ENCODE results near the gene BICC1.

DNA sequence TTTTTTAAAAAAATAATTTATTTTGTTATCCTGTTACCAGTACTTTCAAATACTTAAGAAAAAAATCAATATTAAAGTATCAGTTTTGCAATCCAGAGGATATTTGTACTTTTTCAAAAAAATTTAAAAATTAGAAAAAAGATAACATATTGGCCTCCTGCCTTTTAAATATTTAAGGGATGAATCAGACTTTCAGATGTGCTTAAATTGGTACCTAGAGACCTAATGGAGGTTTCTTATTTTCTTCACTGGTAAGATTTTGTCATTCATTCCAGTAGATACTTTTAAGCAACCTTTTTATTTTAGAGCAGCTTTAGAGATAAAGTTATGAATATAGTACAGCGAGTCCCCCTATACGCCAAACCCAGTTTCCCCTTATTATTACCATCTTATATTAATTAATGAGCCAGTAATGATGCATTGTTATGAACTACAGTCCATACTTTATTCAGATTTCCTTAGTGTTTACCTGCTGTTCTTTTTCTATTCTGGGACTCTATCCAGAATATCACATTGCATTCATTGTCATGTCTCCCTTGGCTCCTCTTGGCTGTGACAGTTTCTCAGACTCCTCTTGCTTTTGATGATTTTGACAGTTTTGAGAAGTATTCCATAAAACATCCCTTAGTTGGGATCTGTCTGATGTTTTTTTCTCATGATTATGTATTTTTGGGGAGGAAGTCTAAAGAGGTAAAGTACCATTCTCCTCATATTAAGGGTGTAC lies 34.2 kb downstream of the BICC1 start:
- TF ChIP-seq, protein P1, sequence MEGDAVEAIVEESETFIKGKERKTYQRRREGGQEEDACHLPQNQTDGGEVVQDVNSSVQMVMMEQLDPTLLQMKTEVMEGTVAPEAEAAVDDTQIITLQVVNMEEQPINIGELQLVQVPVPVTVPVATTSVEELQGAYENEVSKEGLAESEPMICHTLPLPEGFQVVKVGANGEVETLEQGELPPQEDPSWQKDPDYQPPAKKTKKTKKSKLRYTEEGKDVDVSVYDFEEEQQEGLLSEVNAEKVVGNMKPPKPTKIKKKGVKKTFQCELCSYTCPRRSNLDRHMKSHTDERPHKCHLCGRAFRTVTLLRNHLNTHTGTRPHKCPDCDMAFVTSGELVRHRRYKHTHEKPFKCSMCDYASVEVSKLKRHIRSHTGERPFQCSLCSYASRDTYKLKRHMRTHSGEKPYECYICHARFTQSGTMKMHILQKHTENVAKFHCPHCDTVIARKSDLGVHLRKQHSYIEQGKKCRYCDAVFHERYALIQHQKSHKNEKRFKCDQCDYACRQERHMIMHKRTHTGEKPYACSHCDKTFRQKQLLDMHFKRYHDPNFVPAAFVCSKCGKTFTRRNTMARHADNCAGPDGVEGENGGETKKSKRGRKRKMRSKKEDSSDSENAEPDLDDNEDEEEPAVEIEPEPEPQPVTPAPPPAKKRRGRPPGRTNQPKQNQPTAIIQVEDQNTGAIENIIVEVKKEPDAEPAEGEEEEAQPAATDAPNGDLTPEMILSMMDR (IDR thresholded peaks at IDR 0.05): no peak
- no peak for TF ChIP-seq POLR2A (IDR thresholded peaks at IDR 0.05)
